Ramos (cell line): Measurements from ENCODE around the gene NOC2L.

Source experiments
- in situ Hi-C: fragments of 300-500 bp; cut with MboI; formaldehyde crosslinking; loops from one replicate; pipeline ENCODE4 v1.14.3; 2022; ENCODE audit warnings: low sequenced_read_pairs; ENCODE audit not compliant: unreplicated experiment

Gene NOC2L

GRCh38 chr1:920521-920920 is 38.5 kb downstream of the NOC2L start:
- in situ Hi-C loops = no loop called here

- in situ Hi-C loops = no loop called here
Measured at GRCh38 chr1:920010-920409, 39.0 kb downstream of the NOC2L start.

DNA sequence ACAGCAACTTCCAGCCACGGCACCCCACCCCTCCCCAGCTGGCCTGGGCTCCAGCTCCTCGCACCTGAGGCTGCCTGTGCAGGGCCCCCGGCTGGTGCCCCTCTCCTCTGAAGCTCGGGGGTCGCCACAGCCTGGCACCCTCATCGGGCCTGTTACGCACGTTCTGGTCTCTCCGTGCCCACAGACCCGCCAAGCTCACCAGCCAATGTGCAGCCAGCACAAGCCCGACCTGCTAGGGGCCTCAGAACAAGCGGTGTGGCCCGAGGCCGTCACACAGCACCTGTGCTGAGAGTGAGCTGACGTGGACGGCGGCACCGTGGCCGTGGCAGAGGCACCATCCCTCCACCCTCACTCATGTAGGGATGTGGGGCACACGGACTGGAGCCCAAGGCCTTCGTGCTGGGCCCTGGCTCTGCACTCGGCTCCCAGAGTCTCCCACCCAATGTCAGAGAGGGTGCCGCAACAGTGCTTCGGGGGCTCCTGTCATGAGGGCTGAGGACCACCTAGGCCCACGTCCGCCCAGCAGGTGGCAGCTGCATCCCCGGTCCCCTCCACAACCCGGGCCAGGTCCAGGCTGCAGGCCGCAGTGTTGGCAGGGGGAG is 39.7 kb downstream of the NOC2L start:
- in situ Hi-C loops = no loop called here

- in situ Hi-C loops = no loop called here
Measured at GRCh38 chr1:918843-919242, 40.2 kb downstream of the NOC2L start.

GRCh38 chr1:918353-918752 is 40.7 kb downstream of the NOC2L start:
- in situ Hi-C loops = no loop called here

GRCh38 chr1:917466-918091 is 41.5 kb downstream of the NOC2L start:
- in situ Hi-C loops = no loop called here

DNA sequence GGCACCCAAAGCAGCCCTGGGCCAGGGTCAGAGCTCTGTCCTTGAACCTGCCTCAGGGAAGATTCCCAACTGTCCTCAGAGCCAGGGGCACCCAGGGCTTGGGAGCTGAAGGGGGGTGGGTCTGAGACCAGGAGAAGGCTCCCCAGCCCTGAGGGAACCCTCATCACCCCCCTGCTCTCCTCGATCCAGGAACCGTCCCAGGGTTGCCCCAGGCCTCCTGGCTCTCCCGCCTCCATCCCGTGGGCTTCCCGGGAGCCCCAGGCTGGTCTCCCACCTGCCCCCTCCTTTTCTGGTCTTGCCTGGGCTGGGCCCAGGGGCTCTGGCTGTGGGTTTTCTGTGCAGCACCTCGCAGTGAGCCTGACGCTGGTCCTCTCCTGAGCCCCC is 42.0 kb downstream of the NOC2L start:
- in situ Hi-C loops = no loop called here

DNA sequence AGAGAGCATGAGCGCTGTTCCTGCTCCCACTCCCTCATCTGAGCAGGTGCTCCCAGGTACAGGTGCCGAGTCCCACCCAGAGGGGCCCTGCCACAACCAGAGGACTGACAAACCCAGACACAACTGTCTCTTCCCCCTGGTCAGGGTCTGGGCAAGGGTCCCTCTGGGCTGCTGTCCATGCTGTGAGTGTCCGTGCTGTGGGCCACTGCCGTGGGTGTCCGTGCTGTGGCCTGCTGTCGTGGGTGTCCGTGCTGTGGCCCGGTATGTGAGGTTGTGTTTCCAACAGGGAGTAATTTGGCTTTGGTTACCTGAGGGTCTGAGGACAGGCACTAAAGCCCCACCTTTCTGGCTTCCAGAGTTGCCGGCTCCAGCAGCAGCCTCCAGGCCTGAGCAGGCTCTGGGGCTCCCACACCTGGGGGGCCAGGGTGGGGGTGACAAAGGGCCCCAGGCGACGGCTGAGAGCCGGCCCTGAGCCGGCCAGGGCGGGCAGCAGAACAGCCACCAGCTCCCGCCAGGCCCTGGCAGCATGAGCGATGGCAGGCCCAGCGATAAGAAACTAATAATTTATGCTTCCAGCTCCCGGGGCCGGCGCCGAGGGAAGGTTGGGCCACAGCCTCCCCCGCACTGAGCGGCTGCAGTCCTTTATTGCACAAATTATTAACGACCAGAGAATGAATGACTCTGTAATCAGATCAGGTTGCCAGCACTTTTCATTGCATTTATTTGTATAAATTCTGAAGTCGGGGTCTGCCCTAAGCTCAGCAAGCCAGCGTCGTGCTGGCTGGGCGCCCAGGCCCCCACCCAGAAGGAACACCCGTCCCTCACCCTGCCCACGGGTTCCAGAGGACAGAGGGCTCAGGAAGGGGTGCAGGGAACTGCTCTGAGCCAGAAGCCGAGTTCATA is 42.6 kb downstream of the NOC2L start:
- in situ Hi-C loops = no loop called here

DNA sequence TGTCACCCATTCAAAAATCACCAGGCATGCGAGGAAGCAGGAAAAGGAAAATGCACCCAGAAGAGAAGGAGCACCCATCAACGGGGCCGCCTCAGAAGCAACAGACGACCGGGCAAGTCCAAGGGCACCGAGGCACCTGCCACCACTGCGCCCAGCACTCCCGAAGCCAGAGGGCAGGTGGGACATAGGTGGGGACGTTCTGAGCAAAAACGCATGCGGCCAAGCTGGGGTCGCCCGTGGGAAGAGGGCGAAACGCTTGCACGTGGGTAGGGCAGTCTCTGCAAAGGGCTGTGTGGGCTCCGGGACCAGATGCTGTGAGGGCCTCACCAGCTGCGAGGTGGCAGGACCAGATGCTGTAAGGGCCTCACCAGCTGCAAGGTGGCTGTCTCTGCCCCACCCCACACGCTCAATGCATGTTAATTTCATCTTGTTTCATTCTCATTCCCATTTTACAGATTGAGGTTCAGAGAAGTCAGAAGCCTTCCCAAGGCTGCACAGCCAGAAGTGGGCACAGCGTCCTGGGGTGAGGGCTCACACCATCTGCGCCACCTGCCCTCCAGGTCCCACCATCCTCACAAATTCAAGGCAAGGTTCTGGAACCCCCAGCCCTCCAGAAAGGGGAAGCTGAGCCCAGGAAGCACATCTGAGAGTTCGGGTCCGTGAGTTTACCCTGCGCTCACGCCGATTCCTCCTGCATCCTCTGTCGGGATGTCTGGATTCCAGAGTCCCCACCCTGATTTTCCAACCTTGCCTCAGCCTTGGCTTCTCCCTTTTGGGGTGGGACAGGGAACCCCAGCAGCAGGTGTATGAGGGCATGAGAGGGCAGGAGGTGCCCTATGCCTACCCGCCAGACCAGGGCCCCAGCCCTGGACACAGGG is 43.5 kb downstream of the NOC2L start:
- in situ Hi-C loops = no loop called here

GRCh38 chr1:914891-915280 is 44.2 kb downstream of the NOC2L start:
- in situ Hi-C loops = no loop called here

DNA sequence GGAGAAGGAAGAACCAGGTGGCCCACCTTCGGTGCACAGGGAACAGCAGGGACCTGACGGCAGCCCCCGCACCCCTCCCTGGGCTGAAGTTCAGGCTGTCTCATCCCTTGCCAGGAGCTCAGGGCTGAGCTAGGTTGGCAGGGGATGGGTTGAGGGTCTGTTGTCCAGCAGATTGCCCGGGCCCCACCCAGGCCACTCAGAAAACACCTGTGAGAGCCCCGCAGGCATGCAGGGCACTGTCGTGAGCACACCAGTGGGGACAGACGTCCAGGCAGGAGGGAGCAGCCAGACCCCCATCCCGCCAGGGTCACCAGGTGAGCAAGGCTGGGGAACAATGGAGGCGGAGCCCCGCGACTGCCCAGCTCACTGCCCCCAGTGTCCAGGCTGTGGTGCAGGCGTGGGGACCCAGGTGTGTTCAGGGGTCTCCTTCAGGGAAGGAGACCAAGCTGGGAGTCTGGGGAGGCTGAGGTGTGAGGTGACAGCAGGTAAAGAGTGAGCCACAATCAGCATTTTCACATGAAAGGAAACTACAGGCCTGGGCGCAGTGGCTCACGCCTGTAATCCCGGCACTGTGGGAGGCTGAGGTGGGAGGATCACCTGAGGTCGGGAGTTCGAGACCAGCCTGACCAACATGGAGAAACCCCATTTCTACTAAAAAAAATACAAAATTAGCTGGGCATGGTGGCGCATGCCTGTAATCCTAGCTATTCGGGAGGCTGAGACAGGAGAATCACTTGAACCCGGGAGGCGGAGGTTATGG is 44.7 kb downstream of the NOC2L start:
- in situ Hi-C loops = no loop called here

- in situ Hi-C loops = no loop called here
Measured at GRCh38 chr1:913491-914130, 45.4 kb downstream of the NOC2L start.

DNA sequence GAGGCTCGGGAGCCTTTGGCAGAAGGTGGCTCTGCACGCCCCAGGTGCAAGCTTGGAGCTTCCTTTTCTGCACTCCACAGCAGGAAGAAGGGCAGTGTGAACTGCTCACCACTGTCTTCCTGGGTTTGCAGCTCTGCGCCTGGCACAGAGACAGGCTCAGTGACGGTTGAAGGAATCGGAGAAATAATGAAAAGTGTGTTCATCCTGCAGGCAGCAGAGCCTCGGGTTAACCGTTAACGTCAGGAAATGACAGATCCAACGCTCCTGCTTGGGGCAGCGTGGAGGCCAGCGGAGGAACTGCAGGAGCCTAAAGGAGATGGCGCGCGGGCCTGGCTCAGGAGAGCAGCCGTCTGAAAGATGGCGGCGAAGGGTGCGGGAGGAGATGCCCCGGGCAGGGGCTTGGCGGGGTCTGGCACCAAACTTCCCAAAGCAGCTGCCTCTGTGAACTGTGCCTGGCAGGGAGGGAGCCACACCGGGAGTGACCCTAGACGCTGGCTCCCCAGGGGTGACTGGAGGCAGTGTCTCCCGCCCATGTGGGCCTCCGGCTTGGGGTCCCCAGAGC is 46.2 kb downstream of the NOC2L start:
- in situ Hi-C loops = no loop called here

GRCh38 chr1:911875-912739 is 46.9 kb downstream of the NOC2L start:
- in situ Hi-C loops = no loop called here

DNA sequence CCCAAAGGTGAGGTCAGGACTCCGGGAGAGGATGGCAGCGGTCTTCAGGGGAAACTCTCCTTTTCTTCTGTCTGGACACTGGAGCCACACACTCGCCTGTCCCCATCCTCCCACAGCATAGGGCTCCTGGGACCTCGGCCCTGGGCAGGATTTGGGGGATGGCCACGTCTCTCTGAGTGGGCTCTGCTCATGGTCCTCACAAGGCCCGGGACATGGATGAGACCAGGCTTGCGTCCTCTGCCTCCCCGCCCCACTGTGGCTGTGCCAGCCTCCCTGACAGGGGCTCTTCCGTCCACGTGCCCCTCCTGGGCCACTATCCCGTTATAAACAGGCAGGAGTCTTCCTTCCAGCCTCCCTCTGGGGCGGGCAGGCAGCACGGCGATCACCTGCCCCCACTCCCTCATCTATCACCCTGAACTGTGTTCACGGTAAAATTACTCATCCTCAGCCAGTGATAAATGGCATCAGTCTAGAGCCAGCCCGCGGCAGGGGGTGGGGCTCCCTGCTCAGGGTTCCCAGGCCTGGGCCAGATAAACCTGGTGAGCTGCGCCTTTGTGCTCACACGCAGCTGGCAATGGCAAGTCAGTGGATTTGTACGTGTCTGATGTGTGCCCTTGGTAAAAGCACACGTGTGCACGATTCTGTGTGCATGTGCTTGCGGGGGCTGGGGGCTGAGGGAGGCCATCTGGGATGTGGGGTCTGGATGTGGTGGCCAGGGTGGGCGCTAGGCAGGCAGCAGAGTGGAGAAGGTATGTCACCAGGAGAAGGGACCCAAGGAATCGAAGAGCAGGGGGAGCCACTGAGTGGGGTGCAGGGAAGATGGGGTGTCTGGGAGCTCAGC is 48.0 kb downstream of the NOC2L start:
- in situ Hi-C loops = no loop called here

DNA sequence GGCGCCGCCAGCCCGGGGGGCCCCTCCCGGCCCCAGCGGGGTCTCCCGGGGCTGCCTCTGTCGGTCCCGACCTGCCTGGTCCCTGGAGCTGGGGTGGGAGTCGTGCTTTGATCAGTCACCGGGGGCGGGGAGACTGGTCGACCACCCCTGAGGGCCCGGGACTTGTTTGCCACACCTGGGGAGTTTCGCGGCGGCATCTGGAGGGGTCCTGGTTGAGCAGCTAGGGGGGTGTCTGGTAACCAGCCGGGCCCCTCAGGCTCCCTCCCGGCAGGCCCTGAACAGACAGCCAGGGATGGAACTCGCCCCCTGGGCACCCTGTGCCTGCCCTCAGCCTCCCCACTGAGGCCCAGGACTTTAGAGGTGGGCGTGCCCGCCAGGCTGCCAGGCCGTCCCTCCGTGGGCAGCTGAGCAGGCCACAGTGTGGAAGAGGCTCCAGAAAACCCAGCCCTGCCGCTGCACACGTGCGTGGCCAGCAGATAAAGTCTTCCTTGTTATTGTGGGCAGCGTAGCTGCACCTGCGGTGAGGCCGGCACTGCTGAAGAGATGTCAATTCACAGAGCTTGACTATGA is 48.7 kb downstream of the NOC2L start:
- in situ Hi-C loops = no loop called here

DNA sequence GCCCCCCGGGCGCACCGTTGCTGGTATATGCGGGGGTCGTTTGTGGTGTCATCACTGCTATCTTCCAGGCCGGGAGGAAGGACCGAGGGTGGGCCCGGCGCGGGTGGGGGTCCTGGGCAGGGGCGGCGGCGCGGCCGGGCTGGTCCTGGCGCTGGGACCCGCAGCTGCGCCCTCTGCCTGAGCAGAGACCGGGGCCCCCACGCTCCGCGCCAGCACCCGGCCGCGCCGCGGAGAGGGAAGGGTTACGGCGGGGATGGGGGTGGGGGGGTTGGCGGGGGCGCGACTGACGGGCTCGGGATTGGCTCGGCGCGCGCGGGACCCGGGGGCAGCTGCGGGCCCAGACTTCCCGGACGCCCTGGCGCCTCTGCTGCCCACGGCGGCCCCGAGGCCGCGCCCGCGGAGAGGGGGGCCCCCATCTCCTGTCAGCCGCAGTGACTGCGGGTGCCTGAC is 49.2 kb downstream of the NOC2L start:
- in situ Hi-C loops = no loop called here
